Keratinocyte (primary cell): ENCODE measurements around the gene BCORL1.

ENCODE experiments used
- CTCF ChIP-seq, 3 experiments: IDR thresholded peaks in 1 of 3; conservative IDR thresholded peaks in 1 of 3; optimal IDR thresholded peaks in 1 of 3; 2 replicates in 2 of 3; 3 replicates in 1 of 3; pipeline versions ENCODE3 to v1.5.1; 2011; ENCODE audit warnings: low read length in 3 of 3, mild to moderate bottlenecking in 3 of 3, moderate library complexity in 2 of 3, control low read depth in 1 of 3, inconsistent platforms in 1 of 3; ENCODE audit not compliant: insufficient read depth in 2 of 3; ENCODE audit errors: extremely low read depth in 1 of 3
- EZH2 ChIP-seq: IDR thresholded peaks from one replicate; pipeline ENCODE4 v1.6.1; 2012; ENCODE audit warnings: inconsistent platforms, mild to moderate bottlenecking, low read length, moderate library complexity

- TF ChIP-seq CTCF (optimal IDR thresholded peaks at IDR 0.05 in 1 of 3, IDR thresholded peaks at IDR 0.05 in 1 of 3, conservative IDR thresholded peaks at IDR 0.05 in 1 of 3; ENCODE audit: extremely low read depth in 1 of 3, insufficient read depth in 2 of 3, low read length in 3 of 3) (no peak), EZH2 (no peak)
Observed at GRCh38 chrX:129959493-129959832, 23.0 kb upstream of the BCORL1 start.
